ENCODE results near the gene ZFHX3. TPM values are rescaled to one million over a fixed set of nuclear protein-coding genes. Genes with fewer than 3 reads are reported as not detected.
A peak's percentile ranks its signal among the peaks of the same experiment; 100 is the strongest.

The ZFHX3 gene
- total RNA-seq, 2 donors from 2014 or later: 9.2 to 18.9 TPM

DNA sequence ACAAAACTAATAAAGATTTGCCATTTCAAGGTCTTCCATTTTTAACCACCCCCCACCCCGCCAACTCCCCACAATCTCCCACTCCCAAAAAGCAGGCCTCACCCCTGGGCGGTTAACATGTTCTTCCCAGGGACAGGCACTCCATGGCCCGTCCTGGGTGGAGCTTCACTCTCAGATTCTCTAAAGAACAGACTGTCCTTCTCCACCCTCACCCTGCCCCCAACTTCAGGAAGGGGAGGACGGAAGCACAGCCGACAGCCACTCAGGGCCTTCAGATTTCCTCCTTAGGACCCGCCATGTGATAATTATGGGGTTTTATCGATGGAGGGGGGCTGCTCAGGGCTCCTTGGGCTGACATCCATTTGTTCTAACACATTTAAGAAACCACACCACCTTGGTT is 61.9 kb downstream of the ZFHX3 start:
- Histone ChIP-seq H3K36me3 (no peaks in the 10 kb centered on the region), H3K27ac (peak overlapping the region; percentile 71 to 83), H3K9me3 (no peaks in the 10 kb centered on the region), H3K4me3 (no peak overlapping the region), H3K4me1 (peaks cover 0 to 63% of the 10 kb centered on the region in 2 donors), H3K27me3 (no peaks in the 10 kb centered on the region)
- TF ChIP-seq, protein P1, sequence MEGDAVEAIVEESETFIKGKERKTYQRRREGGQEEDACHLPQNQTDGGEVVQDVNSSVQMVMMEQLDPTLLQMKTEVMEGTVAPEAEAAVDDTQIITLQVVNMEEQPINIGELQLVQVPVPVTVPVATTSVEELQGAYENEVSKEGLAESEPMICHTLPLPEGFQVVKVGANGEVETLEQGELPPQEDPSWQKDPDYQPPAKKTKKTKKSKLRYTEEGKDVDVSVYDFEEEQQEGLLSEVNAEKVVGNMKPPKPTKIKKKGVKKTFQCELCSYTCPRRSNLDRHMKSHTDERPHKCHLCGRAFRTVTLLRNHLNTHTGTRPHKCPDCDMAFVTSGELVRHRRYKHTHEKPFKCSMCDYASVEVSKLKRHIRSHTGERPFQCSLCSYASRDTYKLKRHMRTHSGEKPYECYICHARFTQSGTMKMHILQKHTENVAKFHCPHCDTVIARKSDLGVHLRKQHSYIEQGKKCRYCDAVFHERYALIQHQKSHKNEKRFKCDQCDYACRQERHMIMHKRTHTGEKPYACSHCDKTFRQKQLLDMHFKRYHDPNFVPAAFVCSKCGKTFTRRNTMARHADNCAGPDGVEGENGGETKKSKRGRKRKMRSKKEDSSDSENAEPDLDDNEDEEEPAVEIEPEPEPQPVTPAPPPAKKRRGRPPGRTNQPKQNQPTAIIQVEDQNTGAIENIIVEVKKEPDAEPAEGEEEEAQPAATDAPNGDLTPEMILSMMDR (IDR thresholded peaks at IDR 0.05): no peak
- peak; percentile 91 for DNase-seq (ENCODE audit: low spot score)

DNA sequence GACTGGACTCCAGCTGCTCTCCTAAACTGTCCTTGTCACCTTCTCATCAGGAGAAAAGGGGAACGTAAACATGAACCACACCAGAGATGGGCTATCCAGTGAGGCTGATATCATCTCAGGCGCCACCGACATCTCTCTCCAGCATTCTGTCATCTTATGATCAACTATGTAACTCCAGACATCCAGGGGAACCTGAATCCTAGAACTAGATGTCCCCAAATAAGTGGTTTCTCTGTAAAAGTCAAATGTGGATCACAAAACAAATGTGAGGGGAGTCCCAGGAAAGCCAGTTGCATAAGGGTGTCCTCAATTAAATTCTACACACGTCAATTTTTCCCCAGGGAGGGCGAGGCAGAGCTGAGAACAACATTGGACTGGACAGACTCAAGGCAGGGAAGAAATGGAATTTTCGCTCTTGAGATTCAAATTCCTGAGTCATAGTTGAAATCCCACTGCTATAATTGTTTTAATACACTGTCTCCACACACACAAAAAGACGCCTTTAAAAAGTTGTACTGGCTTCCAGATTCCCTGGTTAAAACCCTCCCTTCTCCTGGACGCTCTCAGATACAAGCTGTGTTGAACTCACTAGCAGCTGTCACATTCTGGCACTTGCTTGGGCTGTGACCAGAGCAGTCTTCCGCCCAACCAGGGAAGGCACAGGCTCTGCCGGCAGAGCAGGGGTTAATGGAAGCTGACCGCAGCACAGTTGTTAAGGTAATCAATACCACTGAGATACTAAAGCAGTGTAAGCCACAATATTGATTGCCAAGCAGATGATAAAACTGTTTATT is 62.6 kb downstream of the ZFHX3 start:
- Histone ChIP-seq H3K36me3 (no peaks in the 10 kb centered on the region), H3K27me3 (no peaks in the 10 kb centered on the region), H3K4me3 (no peak overlapping the region), H3K9me3 (no peaks in the 10 kb centered on the region), H3K4me1 (peaks cover 0 to 58% of the 10 kb centered on the region in 2 donors), H3K27ac (peak overlapping the region; percentile 71 to 83)
- DNase-seq (ENCODE audit: low spot score): peak; percentile 93
- TF ChIP-seq, protein P1 (IDR thresholded peaks at IDR 0.05): no peak

DNA sequence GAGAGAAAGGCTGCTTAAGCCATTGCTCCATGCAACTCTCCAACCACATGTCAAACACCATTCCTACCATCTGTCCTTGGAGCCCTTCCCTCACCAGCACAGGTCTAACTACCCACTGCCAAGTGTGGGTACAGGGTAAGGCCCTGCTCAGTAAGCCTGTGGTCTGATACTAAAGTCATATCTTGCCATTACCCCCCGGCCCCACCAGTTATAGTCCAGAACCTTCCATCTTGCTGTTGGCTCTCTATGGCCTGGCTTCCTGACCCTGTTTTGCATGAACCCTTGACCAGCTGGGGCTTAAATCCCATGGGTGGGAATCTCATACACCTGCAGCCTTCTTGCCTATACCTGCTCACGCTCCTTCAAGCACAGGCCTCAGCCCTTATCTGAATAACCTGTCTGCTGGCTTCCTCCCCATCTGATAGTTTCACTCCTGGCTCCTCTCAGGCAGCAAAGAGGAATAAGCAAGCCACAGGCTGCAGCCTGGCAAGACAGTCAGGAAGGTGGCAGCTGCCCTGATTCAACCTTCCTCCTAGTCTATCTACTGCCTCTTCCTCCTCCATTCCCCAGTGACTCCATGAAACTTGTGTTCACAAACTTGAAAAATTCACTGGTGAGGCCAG is 64.1 kb downstream of the ZFHX3 start:
- H3K36me3 ChIP-seq: no peaks in the 10 kb centered on the region
- TF ChIP-seq, protein P1 (IDR thresholded peaks at IDR 0.05): no peak
- no peaks in the 10 kb centered on the region for H3K9me3 ChIP-seq
- H3K4me1 ChIP-seq: peaks cover 0 to 46% of the 10 kb centered on the region in 2 donors
- no peak for DNase-seq (ENCODE audit: low spot score)
- no peak overlapping the region for H3K4me3 ChIP-seq
- peak overlapping the region; percentile 71 to 83 for H3K27ac ChIP-seq
- no peaks in the 10 kb centered on the region for H3K27me3 ChIP-seq

DNA sequence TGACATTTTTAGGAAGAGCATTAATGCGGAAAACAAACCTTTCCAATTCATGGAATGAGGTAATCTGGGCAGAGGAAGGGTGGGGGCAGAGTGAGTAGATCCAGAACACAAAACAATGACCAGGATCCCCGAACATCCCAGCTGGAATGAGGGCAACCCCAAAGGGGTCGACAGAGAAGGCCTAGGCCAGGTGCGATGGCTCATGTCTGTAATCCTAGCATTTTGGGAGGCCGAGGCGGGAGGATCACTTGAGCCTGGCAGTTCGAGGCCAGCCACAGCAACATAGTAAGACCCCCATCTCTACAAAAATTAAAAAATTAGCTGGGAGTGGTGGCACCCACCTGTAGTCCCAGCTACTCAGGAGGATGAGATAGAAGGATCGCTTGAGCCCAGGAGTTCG is 64.7 kb downstream of the ZFHX3 start:
- H3K27me3 ChIP-seq: no peaks in the 10 kb centered on the region
- H3K36me3 ChIP-seq: no peaks in the 10 kb centered on the region
- H3K9me3 ChIP-seq: no peaks in the 10 kb centered on the region
- H3K4me1 ChIP-seq: peaks cover 0 to 48% of the 10 kb centered on the region in 2 donors
- H3K4me3 ChIP-seq: no peak overlapping the region
- DNase-seq (ENCODE audit: low spot score): no peak
- peak overlapping the region in 1 of 2 donors; percentile 71 for H3K27ac ChIP-seq
- TF ChIP-seq, protein P1 (IDR thresholded peaks at IDR 0.05): no peak

DNA sequence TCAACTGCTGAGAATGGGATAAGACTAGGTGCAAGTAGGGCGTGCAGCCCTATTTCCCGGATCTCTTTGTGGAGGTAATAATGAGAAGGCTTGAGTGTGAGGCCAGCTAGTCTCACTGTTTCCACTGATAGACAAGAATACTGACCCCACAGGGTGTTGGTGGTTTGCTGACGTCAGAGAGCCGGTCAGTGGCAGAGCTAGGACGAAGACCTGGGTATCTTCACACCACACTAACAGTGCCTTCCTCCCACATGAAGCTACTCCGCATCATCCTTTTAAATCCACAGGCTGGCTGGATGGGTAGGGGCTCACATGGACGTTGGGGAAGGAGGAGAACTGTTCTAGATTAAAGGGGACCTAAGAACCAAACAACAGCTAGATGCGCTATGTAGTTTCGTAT is 68.0 kb downstream of the ZFHX3 start:
- Histone ChIP-seq H3K27ac (no peak overlapping the region), H3K9me3 (no peaks in the 10 kb centered on the region), H3K36me3 (no peaks in the 10 kb centered on the region), H3K27me3 (no peaks in the 10 kb centered on the region), H3K4me3 (no peak overlapping the region), H3K4me1 (peaks cover 0 to 38% of the 10 kb centered on the region in 2 donors)
- TF ChIP-seq, protein P1 (IDR thresholded peaks at IDR 0.05): no peak
- DNase-seq (ENCODE audit: low spot score): no peak

All from right atrium auricular region (tissue), 2 donors.